HL-60 (cell line): ENCODE results near the gene IGFBP7.

Source experiments
- DNase-seq, 2 experiments: peaks; one replicate each; pipeline ENCODE4 v3.0.0-alpha.2; 2010 to 2020; ENCODE audit warnings: low read depth in 1 of 2, low spot score in 1 of 2
- H3K27ac ChIP-seq: fragments of 250-450 bp; sonication (Bioruptor Pico); replicated peaks from 2 replicates; pipeline ENCODE4 v1.5.1; 2020; ENCODE audit warnings: mild to moderate bottlenecking, moderate library complexity
- H3K27me3 ChIP-seq: fragments of 250-450 bp; sonication (Bioruptor Pico); 2 replicates; pipeline ENCODE4 v1.5.1; 2021; ENCODE audit warnings: mild to moderate bottlenecking, moderate library complexity; ENCODE audit not compliant: insufficient read depth, poor library complexity, severe bottlenecking
- H3K4me3 ChIP-seq: replicated peaks from 2 replicates; pipeline ENCODE4 v1.5.1; 2011; ENCODE audit warnings: mild to moderate bottlenecking, control low read depth, low read length; ENCODE audit not compliant: insufficient read depth
- CTCF ChIP-seq: IDR thresholded peaks from one replicate; pipeline ENCODE4 v1.5.1; 2011; ENCODE audit warnings: low read length, control low read depth, inconsistent platforms; ENCODE audit not compliant: insufficient read depth
- GABPA ChIP-seq: IDR thresholded peaks from 2 replicates; pipeline ENCODE4 v1.6.1; 2012; ENCODE audit warnings: low read depth
- POLR2AphosphoS5 ChIP-seq: IDR thresholded peaks from 2 replicates; pipeline ENCODE4 v1.6.1; 2012; ENCODE audit warnings: low read depth
- REST ChIP-seq: IDR thresholded peaks from 2 replicates; pipeline ENCODE4 v1.6.1; 2012; ENCODE audit warnings: low read depth; ENCODE audit not compliant: insufficient replicate concordance
- SPI1 ChIP-seq: IDR thresholded peaks from 2 replicates; pipeline ENCODE4 v1.6.1; 2012; ENCODE audit warnings: low read depth, mild to moderate bottlenecking, borderline replicate concordance

IGFBP7 gene

DNA sequence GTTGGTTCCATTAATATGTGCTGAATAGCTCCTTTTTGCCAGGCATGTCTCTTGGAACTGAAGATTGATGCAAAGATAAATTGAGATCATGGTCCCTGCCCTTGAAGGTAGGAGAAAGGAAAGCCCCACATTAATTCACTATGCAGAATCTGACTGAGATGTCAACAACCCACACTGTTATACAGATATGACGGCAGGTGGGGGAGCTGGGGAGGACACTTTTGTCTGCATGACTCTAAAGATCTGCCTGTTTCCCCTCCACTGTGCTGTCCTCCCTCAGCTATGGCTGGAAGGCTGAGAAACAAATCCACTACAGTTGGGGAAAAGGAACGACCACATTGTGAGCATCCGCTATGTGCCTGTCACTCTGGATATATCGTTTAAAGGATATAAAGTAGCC is 36.3 kb upstream of the IGFBP7 start:
- no peak overlapping the region for H3K27ac ChIP-seq
- no peaks in the 10 kb centered on the region for H3K27me3 ChIP-seq
- no peak overlapping the region for H3K4me3 ChIP-seq
- DNase-seq = no peak
- TF ChIP-seq GABPA (no peak), CTCF (no peak), POLR2AphosphoS5 (no peak), SPI1 (no peak), REST (no peak)

DNA sequence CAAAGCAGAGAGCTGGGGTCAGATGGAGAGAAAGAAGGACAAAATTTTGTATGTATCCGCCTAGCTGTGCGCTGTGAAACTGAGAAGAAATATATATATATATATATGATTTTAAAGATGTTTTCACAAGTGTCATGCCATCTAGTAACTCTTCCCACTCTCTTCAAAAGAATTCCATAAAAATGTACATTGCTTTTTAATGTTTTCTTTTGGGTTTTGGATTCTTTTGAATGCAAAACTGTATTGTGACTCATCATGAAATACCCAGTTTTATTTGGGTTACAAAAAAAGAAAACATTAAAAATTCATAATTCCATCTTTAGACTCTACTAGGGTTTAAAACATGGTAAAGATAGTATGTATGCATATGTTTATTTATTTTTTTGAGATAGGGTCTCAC is 34.3 kb upstream of the IGFBP7 start:
- Histone ChIP-seq H3K4me3 (no peak overlapping the region), H3K27me3 (no peaks in the 10 kb centered on the region), H3K27ac (no peak overlapping the region)
- no peak for DNase-seq
- TF ChIP-seq REST (no peak), GABPA (no peak), SPI1 (no peak), POLR2AphosphoS5 (no peak), CTCF (no peak)

GRCh38 chr4:57139783-57140182 is 29.6 kb upstream of the IGFBP7 start:
- no peaks in the 10 kb centered on the region for H3K27me3 ChIP-seq
- no peak for DNase-seq
- no peak overlapping the region for H3K4me3 ChIP-seq
- TF ChIP-seq REST (no peak), CTCF (no peak), GABPA (no peak), POLR2AphosphoS5 (no peak), SPI1 (no peak)
- H3K27ac ChIP-seq = no peak overlapping the region
